ENCODE data around the gene TUBB2B.
A peak's percentile ranks its signal among the peaks of the same experiment; 100 is the strongest.

The TUBB2B gene

DNA sequence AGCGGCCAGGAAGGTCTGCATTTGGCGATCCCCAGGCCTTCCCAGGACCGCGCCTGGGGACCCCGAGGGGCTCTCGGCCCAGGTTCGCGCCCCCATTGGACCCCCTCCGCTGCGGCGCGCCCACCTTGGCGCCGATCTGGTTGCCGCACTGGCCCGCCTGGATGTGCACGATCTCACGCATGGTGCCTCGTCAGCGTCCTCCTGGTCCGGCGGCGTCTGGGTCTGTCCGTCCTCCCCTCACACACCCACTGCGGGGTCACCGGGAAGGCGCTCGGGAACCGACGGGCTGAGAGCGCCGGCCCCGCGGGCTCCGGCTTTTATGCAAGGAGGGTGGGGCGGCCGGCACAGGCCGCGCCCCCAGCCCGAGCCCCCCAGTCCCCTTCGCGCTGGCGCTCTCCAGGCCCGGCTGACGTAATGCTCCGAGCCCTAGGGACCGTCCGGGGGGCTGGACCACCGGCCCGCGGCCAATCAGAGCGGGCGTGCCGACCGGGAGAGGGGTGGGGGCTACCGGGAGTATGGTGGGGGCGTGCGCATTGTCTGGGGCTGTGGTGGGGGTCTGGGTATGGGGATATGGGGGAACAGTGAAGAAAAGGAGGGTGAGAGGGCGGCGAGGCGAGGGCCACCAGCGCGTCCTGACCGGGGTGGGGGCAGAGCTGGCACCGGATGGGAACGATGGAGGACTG lies at the start of gene TUBB2B:
TUBB2B (minus strand) TSS at position 291 of the 683 bp plus-strand sequence; CDS start at position 181, 110 bp downstream.
- DNase-seq (ENCODE audit: low spot score), result peak; percentile 86

GRCh38 chr6:3277251-3277650 lies 49.8 kb upstream of the TUBB2B start:
- no peak for DNase-seq (ENCODE audit: low spot score)

GRCh38 chr6:3276174-3277167 lies 49.0 kb upstream of the TUBB2B start:
- DNase-seq (ENCODE audit: low spot score), result no peak

GRCh38 chr6:3273707-3274521 lies 46.5 kb upstream of the TUBB2B start:
- DNase-seq (ENCODE audit: low spot score), result no peak

DNA sequence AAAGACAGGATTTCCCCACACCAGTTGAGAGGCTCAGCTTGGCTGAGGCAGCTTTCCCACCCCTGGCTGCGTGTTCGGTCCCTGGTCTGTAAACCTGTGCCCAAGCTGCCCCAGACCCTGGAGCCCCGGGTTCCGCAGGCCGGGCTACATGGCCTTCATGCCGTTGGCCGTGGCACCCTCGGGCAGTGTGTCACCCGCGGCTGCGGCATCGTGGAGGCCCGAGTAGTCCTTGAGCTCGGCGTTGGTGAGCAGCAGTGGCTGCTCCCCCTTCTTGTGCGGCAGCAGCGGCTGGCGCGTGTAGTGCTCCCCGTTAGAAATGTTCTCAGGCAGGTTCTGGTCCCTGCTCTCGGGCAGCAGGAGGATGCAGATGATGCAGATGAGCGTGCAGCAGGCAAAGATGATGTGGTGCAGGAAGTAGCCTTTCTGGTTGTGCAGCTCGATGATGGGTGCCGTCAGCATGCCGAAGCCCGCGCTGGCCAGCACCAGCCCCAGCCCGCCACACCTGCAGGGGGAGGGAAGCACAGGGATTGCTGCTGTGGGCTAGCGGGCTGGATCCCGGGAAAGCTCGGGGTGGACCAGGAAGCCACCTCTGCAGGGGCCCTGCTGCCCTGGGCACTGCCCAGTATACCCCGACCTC lies 45.6 kb upstream of the TUBB2B start:
- no peak for DNase-seq (ENCODE audit: low spot score)

- DNase-seq (ENCODE audit: low spot score), result no peak
Measured at GRCh38 chr6:3271756-3272155, 44.3 kb upstream of the TUBB2B start.

GRCh38 chr6:3270258-3270657 lies 42.8 kb upstream of the TUBB2B start:
- no peak for DNase-seq (ENCODE audit: low spot score)

DNA sequence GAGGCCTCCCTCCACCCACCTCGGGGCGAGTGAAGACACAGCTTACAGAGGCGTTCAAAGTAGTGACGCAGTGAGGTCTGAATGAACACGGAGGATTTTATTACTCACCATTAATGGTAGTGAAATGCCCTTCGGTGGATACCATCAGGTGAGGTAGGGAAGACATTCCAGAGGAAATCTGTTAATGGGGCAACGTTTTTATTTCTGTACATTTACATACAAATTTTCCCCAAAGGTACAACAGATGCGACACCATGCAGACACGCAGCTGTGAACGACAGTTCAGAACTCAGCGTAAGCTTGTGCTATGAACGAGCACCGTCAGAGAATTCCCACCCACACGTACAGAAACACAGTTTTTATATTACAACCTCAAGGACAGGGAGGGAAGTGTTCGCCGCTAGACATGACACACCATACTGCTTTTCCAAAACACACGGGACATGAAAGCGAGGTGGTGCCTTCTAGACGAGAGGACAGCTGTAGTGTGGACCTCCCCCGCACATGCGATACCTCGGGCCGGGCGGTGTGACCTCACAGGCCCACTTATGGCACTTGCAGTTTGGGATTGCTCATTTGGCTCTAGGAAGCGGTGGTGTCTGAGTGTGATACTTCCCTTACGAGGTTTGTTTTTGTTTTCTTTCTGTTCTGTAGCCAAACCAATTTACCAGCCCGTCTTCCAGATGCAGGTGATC lies 42.0 kb upstream of the TUBB2B start:
- no peak for DNase-seq (ENCODE audit: low spot score)

- no peak for DNase-seq (ENCODE audit: low spot score)
Measured at GRCh38 chr6:3268680-3269079, 41.2 kb upstream of the TUBB2B start.

DNA sequence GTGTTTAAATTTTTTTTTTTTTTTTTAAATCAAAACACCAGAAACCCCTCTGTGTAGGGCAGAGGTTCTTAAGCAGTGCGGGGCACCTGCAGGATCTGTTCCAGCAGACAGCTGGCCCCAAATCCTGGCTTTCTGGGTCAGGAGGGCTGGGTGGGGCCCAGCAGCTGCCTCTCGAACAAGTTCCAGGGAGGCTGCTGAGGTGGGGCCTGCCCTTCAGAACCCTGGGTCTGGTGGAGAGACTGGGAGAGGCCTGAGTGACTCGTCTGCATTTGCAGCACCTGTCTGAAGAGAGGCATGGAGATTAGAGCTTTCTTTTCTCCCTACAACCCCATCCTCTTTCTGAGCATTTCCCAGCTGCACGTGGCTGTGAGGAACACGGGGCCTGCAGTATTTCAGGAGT lies 39.7 kb upstream of the TUBB2B start:
- DNase-seq (ENCODE audit: low spot score), result no peak

- DNase-seq (ENCODE audit: low spot score), result no peak
Measured at GRCh38 chr6:3266170-3266569, 38.7 kb upstream of the TUBB2B start.

GRCh38 chr6:3265671-3266070 lies 38.2 kb upstream of the TUBB2B start:
- no peak for DNase-seq (ENCODE audit: low spot score)

DNA sequence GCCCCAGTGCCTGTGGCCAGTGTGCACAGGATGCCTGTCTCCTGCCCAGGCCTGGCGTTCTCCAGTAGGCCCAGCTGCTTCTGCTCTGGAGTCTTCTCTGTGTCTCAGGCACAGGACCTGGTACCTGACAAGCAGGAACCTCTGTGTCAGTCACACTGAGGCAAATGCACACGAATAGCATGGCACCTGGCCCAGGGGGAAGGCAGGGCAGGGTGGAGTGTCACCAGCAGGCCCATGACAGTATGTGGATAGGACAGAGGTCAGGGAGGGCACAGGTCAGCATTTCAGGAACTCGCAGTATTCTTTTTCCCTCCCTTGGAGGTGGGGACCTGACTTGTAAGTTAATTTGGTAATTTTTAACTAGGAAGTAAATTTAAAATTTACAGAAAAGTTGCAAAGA lies 36.9 kb upstream of the TUBB2B start:
- no peak for DNase-seq (ENCODE audit: low spot score)

GRCh38 chr6:3263096-3263495 lies 35.6 kb upstream of the TUBB2B start:
- DNase-seq (ENCODE audit: low spot score), result no peak

DNA sequence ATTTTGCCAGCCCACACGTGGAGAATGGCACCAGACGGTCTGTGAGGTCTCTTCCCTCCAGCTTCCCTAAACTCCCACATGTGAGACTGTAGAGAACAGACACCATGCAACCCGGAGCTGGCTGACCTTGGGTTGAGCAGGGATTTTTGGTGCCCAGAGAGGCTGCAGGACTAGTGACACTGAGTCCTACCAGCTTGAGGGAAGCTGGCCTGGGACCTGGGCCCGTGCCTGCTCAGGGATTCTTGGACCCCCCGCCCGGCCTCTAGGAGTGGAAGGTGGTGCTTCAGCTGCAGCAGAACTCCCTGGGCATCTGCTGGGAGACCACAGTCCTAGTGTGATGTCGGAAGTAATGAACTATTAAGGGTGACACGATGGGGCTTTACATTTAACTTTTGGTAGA lies 34.5 kb upstream of the TUBB2B start:
- no peak for DNase-seq (ENCODE audit: low spot score)

- DNase-seq (ENCODE audit: low spot score), result no peak
Measured at GRCh38 chr6:3261518-3261820, 34.0 kb upstream of the TUBB2B start.

DNA sequence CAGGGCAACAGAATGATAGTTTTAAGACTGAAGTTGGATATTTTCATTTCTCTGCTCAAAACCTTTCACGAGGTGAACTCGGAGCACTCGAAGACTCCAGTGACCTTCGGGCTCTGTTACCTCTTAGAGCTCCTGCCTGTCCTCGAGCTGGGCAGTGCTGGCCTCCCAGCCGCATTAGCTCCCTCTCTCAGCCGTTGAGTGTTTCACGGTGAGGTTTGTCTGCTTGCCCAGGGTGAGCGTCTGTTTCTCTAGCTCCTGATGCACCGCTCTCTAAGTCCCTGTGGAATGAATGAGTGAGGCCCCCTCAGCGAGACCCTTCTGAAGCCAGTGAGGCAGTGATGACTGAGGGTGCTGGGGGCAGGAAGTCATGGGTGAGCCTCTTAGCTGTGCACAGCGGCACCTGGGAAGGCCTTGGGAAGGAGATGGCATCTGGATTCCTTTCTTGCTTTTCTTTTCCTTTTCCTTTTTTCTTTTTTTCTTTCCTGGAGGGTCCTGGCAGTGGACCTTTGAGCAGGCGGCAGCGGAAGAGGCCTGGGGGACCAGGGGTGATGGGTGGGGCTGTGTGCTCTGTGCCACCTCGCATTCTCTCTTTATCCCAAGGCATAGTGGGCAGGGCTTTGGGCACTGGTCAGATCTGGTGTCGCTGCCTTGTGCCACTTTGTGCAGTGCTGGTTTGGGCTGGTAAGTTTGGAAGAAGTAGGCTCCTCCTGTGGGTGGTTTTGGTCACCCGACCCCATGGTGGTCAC lies 33.5 kb upstream of the TUBB2B start:
- DNase-seq (ENCODE audit: low spot score), result no peak

GRCh38 chr6:3260296-3260695 lies 32.8 kb upstream of the TUBB2B start:
- DNase-seq (ENCODE audit: low spot score), result no peak

- DNase-seq (ENCODE audit: low spot score), result no peak
Measured at GRCh38 chr6:3259491-3259958, 32.1 kb upstream of the TUBB2B start.

DNA sequence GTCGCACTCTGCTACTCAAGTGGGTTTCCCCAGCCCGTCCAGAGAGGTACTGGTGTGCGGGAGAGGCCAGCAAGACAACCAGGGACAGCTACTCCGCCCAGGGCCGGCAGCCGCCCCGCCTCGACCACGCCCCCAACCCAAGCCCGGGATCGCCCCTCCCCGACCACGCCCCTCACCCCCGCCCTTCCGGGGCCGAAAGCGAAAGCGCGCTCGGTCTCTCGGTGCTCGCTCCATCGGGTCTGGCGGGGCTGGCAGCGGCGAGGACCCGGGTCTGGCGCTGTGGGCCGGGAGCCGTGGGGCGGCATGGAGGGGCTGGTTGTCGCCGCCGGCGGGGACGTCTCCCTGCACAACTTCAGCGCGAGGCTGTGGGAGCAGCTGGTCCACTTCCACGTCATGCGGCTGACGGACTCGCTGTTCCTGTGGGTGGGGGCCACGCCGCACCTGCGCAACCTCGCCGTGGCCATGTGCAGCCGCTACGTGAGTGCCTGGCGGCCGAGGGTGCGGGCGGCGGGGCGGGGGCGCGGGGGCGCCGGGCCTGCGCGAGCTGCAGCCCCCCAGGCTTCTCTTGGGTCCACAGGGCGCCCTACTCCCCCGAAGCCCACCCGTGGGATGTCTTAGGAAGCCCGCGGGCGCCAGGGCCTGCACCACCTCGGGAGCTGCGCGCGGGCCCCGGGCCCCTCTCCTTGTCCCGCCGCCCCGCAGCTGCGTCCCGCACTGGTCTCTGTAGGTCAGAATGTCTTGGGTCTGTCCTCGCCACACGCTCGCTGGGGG lies 31.5 kb upstream of the TUBB2B start, which contains the start of gene PSMG4:
PSMG4 (plus strand) TSS at position 228 of the 771 bp plus-strand sequence; CDS start at position 304, 76 bp downstream.
- DNase-seq (ENCODE audit: low spot score), result peak; percentile 97

All from left forelimb (tissue), 1 donor.